HepG2 (cell line): ENCODE measurements around the gene EVL. TPM values are rescaled to one million over a fixed set of nuclear protein-coding genes. Genes with fewer than 3 reads are reported as not detected.

Experiments used
- ETV6 ChIP-seq: sonication (generic); formaldehyde crosslinking; conservative IDR thresholded peaks from 2 replicates; pipeline ENCODE4 v1.4.0; 2020; ENCODE audit warnings: missing genetic modification reagents
- MLLT10 ChIP-seq: sonication (generic); formaldehyde crosslinking; IDR thresholded peaks from 2 replicates; pipeline ENCODE4 v1.4.0; 2020; ENCODE audit warnings: missing genetic modification reagents
- RCOR2 ChIP-seq: IDR thresholded peaks from 2 replicates; pipeline ENCODE4 v1.6.1; 2016; ENCODE audit warnings: missing biosample characterization, missing genetic modification reagents
- ZNF24 ChIP-seq: fragments of 450-650 bp; IDR thresholded peaks from 2 replicates; pipeline ENCODE4 v1.6.1; 2017; ENCODE audit warnings: antibody characterized with exemption, mild to moderate bottlenecking
- ZNF772 ChIP-seq: sonication (generic); formaldehyde crosslinking; IDR thresholded peaks from 2 replicates; pipeline ENCODE4 v1.5.0; 2020; ENCODE audit warnings: mild to moderate bottlenecking, missing genetic modification reagents
- polyA plus RNA-seq, 8 experiments: library from polyadenylated mRNA; depleted of rRNA in 3 of 8; stranded (reverse) in 7 of 8; unstranded in 1 of 8; fragments of >200 nt; fragmentation: Illumina TruSeq in 4 of 8; extraction: Trizol in 4 of 8; gene quantifications; 2 replicates each; pipeline versions ENCODE4 v1.2.1 to v1.2.3, GENCODE V29; 2011 to 2016; ENCODE audit warnings: low read depth in 4 of 8, missing spikeins in 1 of 8, mixed read lengths in 1 of 8; ENCODE audit not compliant: insufficient read depth in 1 of 8
- total RNA-seq, 5 experiments: library from RNA; depleted of rRNA; stranded (reverse); fragments of >200 nt; fragmentation: Illumina TruSeq; extraction: Trizol; gene quantifications; 2 replicates each; pipeline ENCODE4 v1.2.3, GENCODE V29; 2016; ENCODE audit warnings: low read depth in 1 of 5
- TF ChIP-seq, protein P1 (sequence below): sonication (generic); formaldehyde crosslinking; IDR thresholded peaks from 2 replicates; pipeline ENCODE4 v1.4.0; 2020; ENCODE audit warnings: mild to moderate bottlenecking, missing genetic modification reagents
- TF ChIP-seq, protein P2 (sequence below): sonication (generic); formaldehyde crosslinking; IDR thresholded peaks from 2 replicates; pipeline ENCODE4 v1.4.0; 2020; ENCODE audit warnings: mild to moderate bottlenecking, missing genetic modification reagents
- TF ChIP-seq, protein P3 (sequence below): sonication (generic); formaldehyde crosslinking; IDR thresholded peaks from 2 replicates; pipeline ENCODE4 v1.8.0; 2022; ENCODE audit warnings: mild to moderate bottlenecking, missing genetic modification reagents
- TF ChIP-seq, protein P4 (sequence below): sonication (generic); formaldehyde crosslinking; IDR thresholded peaks from 2 replicates; pipeline ENCODE4 v1.8.0; 2022; ENCODE audit warnings: missing genetic modification reagents, mild to moderate bottlenecking, inconsistent platforms, borderline replicate concordance

Gene EVL
- total and polyA plus RNA-seq, 2 of the 13 experiments (the other 11 are each of a cell fraction or from before 2014, with no cell fraction given): 15.1 to 31.2 TPM

DNA sequence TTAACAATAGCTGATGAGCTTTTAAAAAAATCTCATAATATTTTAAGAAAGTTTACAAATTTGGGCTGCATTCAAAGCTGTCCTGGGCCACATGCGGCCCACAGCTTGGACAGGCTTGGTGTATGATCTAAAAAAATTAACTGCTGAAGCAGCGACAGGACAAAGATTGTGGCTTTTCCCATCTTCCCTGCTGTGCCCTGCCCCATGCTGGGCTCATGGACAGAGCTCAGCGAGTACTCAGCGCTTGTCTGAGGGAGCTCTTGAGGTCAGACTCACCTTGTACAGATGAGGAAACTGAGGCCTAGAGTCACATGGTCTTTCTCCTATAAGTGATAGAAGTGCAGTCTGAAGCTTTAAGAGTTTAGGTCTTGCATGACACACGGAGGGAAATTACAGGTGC lies 15.0 kb downstream of the EVL start (continued):
- TF ChIP-seq, protein P1, sequence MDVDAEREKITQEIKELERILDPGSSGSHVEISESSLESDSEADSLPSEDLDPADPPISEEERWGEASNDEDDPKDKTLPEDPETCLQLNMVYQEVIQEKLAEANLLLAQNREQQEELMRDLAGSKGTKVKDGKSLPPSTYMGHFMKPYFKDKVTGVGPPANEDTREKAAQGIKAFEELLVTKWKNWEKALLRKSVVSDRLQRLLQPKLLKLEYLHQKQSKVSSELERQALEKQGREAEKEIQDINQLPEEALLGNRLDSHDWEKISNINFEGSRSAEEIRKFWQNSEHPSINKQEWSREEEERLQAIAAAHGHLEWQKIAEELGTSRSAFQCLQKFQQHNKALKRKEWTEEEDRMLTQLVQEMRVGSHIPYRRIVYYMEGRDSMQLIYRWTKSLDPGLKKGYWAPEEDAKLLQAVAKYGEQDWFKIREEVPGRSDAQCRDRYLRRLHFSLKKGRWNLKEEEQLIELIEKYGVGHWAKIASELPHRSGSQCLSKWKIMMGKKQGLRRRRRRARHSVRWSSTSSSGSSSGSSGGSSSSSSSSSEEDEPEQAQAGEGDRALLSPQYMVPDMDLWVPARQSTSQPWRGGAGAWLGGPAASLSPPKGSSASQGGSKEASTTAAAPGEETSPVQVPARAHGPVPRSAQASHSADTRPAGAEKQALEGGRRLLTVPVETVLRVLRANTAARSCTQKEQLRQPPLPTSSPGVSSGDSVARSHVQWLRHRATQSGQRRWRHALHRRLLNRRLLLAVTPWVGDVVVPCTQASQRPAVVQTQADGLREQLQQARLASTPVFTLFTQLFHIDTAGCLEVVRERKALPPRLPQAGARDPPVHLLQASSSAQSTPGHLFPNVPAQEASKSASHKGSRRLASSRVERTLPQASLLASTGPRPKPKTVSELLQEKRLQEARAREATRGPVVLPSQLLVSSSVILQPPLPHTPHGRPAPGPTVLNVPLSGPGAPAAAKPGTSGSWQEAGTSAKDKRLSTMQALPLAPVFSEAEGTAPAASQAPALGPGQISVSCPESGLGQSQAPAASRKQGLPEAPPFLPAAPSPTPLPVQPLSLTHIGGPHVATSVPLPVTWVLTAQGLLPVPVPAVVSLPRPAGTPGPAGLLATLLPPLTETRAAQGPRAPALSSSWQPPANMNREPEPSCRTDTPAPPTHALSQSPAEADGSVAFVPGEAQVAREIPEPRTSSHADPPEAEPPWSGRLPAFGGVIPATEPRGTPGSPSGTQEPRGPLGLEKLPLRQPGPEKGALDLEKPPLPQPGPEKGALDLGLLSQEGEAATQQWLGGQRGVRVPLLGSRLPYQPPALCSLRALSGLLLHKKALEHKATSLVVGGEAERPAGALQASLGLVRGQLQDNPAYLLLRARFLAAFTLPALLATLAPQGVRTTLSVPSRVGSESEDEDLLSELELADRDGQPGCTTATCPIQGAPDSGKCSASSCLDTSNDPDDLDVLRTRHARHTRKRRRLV (CRISPR knock-in tag): no peak
- TF ChIP-seq, protein P2, sequence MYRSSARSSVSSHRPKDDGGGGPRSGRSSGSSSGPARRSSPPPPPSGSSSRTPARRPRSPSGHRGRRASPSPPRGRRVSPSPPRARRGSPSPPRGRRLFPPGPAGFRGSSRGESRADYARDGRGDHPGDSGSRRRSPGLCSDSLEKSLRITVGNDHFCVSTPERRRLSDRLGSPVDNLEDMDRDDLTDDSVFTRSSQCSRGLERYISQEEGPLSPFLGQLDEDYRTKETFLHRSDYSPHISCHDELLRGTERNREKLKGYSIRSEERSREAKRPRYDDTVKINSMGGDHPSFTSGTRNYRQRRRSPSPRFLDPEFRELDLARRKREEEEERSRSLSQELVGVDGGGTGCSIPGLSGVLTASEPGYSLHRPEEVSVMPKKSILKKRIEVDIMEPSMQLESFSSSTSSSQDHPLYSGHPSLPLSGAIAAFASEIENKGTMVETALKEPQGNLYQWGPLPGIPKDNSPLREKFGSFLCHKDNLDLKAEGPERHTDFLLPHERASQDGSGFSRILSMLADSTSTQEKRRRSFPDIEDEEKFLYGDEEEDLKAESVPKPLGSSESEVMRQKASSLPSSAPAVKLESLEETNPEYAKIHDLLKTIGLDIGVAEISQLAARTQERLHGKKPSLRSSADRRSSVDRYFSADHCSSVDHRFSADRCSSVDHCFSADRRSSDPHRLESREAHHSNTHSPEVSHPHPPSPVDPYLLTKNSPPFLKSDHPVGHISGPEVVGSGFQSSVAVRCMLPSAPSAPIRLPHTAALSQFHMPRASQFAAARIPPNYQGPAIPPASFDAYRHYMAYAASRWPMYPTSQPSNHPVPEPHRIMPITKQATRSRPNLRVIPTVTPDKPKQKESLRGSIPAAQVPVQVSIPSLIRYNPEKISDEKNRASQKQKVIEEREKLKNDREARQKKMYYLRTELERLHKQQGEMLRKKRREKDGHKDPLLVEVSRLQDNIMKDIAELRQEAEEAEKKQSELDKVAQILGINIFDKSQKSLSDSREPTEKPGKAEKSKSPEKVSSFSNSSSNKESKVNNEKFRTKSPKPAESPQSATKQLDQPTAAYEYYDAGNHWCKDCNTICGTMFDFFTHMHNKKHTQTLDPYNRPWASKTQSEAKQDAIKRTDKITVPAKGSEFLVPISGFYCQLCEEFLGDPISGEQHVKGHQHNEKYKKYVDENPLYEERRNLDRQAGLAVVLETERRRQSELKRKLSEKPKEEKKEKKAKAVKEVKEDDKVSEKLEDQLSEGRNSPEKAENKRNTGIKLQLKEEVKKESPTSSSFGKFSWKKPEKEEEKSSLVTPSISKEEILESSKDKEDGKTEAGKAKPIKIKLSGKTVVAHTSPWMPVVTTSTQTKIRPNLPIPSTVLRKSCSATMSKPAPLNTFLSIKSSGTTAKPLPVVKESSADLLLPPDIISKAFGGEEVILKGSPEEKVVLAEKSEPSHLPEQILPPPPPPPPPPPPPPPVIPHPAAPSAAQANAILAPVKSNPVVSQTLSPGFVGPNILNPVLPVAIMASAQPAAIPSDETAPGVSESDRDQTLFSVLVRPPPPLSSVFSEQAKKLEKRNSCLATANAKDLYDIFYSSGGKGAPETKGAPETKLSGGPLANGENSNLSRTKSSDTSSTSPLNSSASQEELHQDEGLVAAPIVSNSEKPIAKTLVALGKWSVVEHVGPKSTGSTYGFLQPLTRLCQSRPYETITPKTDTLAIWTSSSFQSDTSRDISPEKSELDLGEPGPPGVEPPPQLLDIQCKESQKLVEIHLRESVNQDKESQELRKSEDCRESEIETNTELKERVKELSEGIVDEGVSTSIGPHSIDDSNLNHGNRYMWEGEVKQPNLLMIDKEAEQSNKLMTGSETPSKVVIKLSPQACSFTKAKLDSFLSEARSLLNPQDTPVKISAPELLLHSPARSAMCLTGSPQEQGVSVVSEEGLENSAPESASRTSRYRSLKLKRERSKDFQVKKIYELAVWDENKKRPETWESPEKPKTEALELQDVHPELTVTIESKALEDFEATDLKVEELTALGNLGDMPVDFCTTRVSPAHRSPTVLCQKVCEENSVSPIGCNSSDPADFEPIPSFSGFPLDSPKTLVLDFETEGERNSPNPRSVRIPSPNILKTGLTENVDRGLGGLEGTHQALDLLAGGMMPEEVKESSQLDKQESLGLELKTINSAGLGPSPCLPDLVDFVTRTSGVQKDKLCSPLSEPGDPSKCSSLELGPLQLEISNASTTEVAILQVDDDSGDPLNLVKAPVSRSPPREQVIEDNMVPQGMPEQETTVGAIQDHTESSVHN (CRISPR knock-in tag): no peak
- TF ChIP-seq, protein P3, sequence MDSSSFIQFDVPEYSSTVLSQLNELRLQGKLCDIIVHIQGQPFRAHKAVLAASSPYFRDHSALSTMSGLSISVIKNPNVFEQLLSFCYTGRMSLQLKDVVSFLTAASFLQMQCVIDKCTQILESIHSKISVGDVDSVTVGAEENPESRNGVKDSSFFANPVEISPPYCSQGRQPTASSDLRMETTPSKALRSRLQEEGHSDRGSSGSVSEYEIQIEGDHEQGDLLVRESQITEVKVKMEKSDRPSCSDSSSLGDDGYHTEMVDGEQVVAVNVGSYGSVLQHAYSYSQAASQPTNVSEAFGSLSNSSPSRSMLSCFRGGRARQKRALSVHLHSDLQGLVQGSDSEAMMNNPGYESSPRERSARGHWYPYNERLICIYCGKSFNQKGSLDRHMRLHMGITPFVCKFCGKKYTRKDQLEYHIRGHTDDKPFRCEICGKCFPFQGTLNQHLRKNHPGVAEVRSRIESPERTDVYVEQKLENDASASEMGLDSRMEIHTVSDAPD (CRISPR knock-in tag): no peak
- no peak for TF ChIP-seq ZNF772
- TF ChIP-seq, protein P4, sequence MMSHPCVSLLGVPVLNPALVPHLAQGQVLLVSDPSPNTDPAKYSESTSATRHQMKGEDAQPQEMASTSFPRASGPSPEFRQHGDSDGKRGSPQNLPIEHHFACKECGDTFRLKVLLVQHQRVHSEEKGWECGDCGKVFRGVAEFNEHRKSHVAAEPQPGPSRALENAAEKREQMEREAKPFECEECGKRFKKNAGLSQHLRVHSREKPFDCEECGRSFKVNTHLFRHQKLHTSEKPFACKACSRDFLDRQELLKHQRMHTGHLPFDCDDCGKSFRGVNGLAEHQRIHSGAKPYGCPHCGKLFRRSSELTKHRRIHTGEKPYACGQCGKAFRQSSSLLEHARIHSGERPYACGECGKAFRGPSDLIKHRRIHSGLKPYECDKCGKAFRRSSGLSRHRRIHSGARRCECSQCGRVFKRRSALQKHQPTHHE (CRISPR knock-in tag): no peak
- TF ChIP-seq RCOR2 (CRISPR knock-in tag): no peak
- no peak for TF ChIP-seq MLLT10 (CRISPR knock-in tag)
- TF ChIP-seq ZNF24: no peak
- TF ChIP-seq ETV6 (CRISPR knock-in tag): no peak
